Activated CD8-positive, alpha-beta T cell treated with anti-CD3 and anti-CD28 coated beads for 36 hours (primary cell): ENCODE results near the gene LRRC1. TPM values are rescaled to one million over a fixed set of nuclear protein-coding genes. Genes with fewer than 3 reads are reported as not detected.

ENCODE experiments used
- ATAC-seq: fragments of 200-7000 bp; cut with Tn5 transposase; one replicate; pipeline ENCODE4 v1.10.0; 2021; ENCODE audit warnings: mild to moderate bottlenecking, moderate library complexity
- CTCF ChIA-PET: fragments of 350-600 bp; sonication (Branson Sonifier 250); formaldehyde crosslinking; loops from one replicate; lab custom pipeline; 2021; ENCODE audit warnings: antibody characterized with exemption; lab: Charles Lee
- POLR2A ChIA-PET: fragments of 350-600 bp; sonication (Branson Sonifier 250); formaldehyde crosslinking; loops from one replicate; lab custom pipeline; 2021; ENCODE audit warnings: antibody characterized with exemption; lab: Charles Lee
- DNase-seq: peaks from one replicate; pipeline ENCODE4 v3.0.0-alpha.2; 2020
- H3K27ac Mint-ChIP-seq: one replicate; pipeline ENCODE4 v1.8.0; 2021; ENCODE audit warnings: mild to moderate bottlenecking, mixed read lengths
- H3K27me3 Mint-ChIP-seq: one replicate; pipeline ENCODE4 v1.8.0; 2021; ENCODE audit warnings: mixed read lengths
- H3K36me3 Mint-ChIP-seq: one replicate; pipeline ENCODE4 v1.8.0; 2021; ENCODE audit warnings: low read depth, mixed read lengths
- H3K4me1 Mint-ChIP-seq: one replicate; pipeline ENCODE4 v1.8.0; 2021; ENCODE audit warnings: low read depth, mixed read lengths
- H3K4me3 Mint-ChIP-seq: one replicate; pipeline ENCODE4 v1.8.0; 2021; ENCODE audit warnings: mild to moderate bottlenecking, moderate library complexity, mixed read lengths
- H3K9me3 Mint-ChIP-seq: one replicate; pipeline ENCODE4 v1.8.0; 2021; ENCODE audit warnings: mixed read lengths
- CTCF ChIP-seq: fragments of 200-600 bp; IDR thresholded peaks from one replicate; pipeline ENCODE4 v1.8.0; 2022; ENCODE audit warnings: antibody characterized with exemption, mild to moderate bottlenecking
- intact Hi-C: fragments of 100-400 bp; cut with micrococcal nuclease; formaldehyde crosslinking; loops from one replicate; pipeline ENCODE4 v1.10.0; 2022
- total RNA-seq, 2 experiments: library from RNA; stranded (reverse); gene quantifications; one replicate each; pipeline ENCODE4 v1.2.3, GENCODE V29; 2021

Gene LRRC1
- total RNA-seq, 2 experiments from 2014 or later, result 1.9 to 2.5 TPM

DNA sequence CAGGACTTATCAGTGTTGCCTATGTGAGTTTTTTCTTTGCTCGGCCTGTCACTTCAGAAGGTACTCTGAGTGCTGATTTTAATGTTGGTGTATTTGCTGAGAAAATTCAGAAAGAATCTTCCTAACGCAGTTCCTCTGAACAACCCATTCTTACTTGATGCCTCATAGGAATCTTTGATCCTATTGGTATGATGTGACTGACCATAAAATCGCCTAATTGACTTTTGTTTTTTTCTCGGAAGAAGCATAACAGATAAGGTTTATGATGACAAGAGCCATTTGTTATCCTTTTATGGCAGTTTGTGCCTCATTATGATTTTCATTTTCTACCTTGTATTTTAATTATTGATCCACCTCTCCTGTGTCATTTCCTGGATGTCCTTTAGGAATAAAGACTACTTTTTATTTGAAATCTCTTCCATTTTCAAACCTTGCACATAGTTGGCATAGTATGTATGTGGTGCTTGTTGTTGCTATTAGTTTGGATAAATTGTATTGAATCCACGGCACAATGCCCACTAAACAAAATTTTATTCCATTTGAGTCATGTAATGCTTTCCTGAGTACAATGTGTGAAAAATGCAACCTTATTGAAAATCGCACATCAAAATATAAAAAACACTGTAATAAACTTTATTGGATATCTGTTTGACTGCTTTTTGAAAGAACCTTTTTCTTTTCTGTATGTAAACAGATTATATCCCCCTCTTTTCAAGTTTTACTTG lies 37.3 kb downstream of the LRRC1 start:
- Mint-ChIP-seq H3K27me3 (no peaks in the 10 kb centered on the region), H3K27ac (no peak overlapping the region), H3K4me3 (no peak overlapping the region), H3K4me1 (peaks cover 5% of the 10 kb centered on the region), H3K9me3 (no peaks in the 10 kb centered on the region), H3K36me3 (no peaks in the 10 kb centered on the region)
- ATAC-seq, result no peak
- intact Hi-C loops, result no loop called here
- CTCF ChIA-PET, result no interaction called here
- POLR2A ChIA-PET, result no interaction called here
- no peak for DNase-seq
- no peak for TF ChIP-seq CTCF

- ChIA-PET CTCF (interaction anchor here (1.2 kb wide), 1 partner anchor 16 kb away, joined by 4 read pairs; no protein-coding TSS in a partner anchor), POLR2A (interaction anchor here (0.8 kb wide), 1 partner anchor 15 kb away, joined by 3 read pairs; no protein-coding TSS in a partner anchor)
- intact Hi-C loops, result no loop called here
- H3K27ac Mint-ChIP-seq, result no peak overlapping the region
- no peak for TF ChIP-seq CTCF
- H3K4me3 Mint-ChIP-seq, result no peak overlapping the region
- H3K36me3 Mint-ChIP-seq, result no peaks in the 10 kb centered on the region
- no peaks in the 10 kb centered on the region for H3K9me3 Mint-ChIP-seq
- no peaks in the 10 kb centered on the region for H3K4me1 Mint-ChIP-seq
- H3K27me3 Mint-ChIP-seq, result no peaks in the 10 kb centered on the region
- DNase-seq (no peak), ATAC-seq (no peak)
Measured at GRCh38 chr6:53833155-53833554, 38.4 kb downstream of the LRRC1 start.

- H3K36me3 Mint-ChIP-seq, result no peaks in the 10 kb centered on the region
- no peak overlapping the region for H3K4me3 Mint-ChIP-seq
- ChIA-PET POLR2A (no interaction called here), CTCF (no interaction called here)
- intact Hi-C loops, result no loop called here
- TF ChIP-seq CTCF, result no peak
- H3K9me3 Mint-ChIP-seq, result no peaks in the 10 kb centered on the region
- no peaks in the 10 kb centered on the region for H3K27me3 Mint-ChIP-seq
- no peak overlapping the region for H3K27ac Mint-ChIP-seq
- ATAC-seq (no peak), DNase-seq (no peak)
- no peaks in the 10 kb centered on the region for H3K4me1 Mint-ChIP-seq
Measured at GRCh38 chr6:53834132-53834531, 39.3 kb downstream of the LRRC1 start.

- H3K4me1 Mint-ChIP-seq, result no peaks in the 10 kb centered on the region
- H3K36me3 Mint-ChIP-seq, result peaks cover 3% of the 10 kb centered on the region
- ChIA-PET CTCF (no interaction called here), POLR2A (interaction anchor here (1.4 kb wide), 1 partner anchor 10 kb away, joined by 5 read pairs; no protein-coding TSS in a partner anchor)
- no peak for TF ChIP-seq CTCF
- no peaks in the 10 kb centered on the region for H3K27me3 Mint-ChIP-seq
- H3K4me3 Mint-ChIP-seq, result no peak overlapping the region
- peaks cover 3% of the 10 kb centered on the region for H3K9me3 Mint-ChIP-seq
- ATAC-seq (no peak), DNase-seq (no peak)
- no peak overlapping the region for H3K27ac Mint-ChIP-seq
- intact Hi-C loops, result no loop called here
Measured at GRCh38 chr6:53837865-53838769, 43.3 kb downstream of the LRRC1 start.

GRCh38 chr6:53840027-53840426 lies 45.2 kb downstream of the LRRC1 start:
- Mint-ChIP-seq H3K27ac (no peak overlapping the region), H3K36me3 (peaks cover 3% of the 10 kb centered on the region), H3K27me3 (no peaks in the 10 kb centered on the region), H3K4me1 (no peaks in the 10 kb centered on the region), H3K4me3 (no peak overlapping the region), H3K9me3 (peaks cover 3% of the 10 kb centered on the region)
- ATAC-seq (no peak), DNase-seq (no peak)
- intact Hi-C loops, result no loop called here
- no peak for TF ChIP-seq CTCF
- POLR2A ChIA-PET, result no interaction called here
- CTCF ChIA-PET, result no interaction called here
